GM12891 (cell line): Measurements from ENCODE around the gene TUBB1.

Experiments
- DNase-seq: peaks from one replicate; pipeline ENCODE4 v3.0.0; 2011; ENCODE audit warnings: low spot score; ENCODE audit not compliant: insufficient read length
- FAIRE-seq: peaks from 2 replicates; lab custom pipeline; 2011; peaks lifted over from hg19 to GRCh38; lab: Jason Lieb, UNC
- PAX5 ChIP-seq: IDR thresholded peaks from 2 replicates; pipeline ENCODE4 v1.6.1; 2011; ENCODE audit warnings: low read length, moderate library complexity, mild to moderate bottlenecking; ENCODE audit not compliant: insufficient read depth, severe bottlenecking
- POLR2A ChIP-seq: IDR thresholded peaks from 2 replicates; pipeline ENCODE4 v1.6.1; 2011; ENCODE audit warnings: low read depth, low read length, control low read depth
- POLR2AphosphoS5 ChIP-seq: IDR thresholded peaks from 2 replicates; pipeline ENCODE4 v1.6.1; 2011; ENCODE audit warnings: low read depth, low read length, control low read depth
- POU2F2 ChIP-seq: IDR thresholded peaks from 2 replicates; pipeline ENCODE4 v1.6.1; 2011; ENCODE audit warnings: low read depth, mild to moderate bottlenecking, control low read depth, low read length, moderate library complexity
- SPI1 ChIP-seq: IDR thresholded peaks from 2 replicates; pipeline ENCODE4 v1.6.1; 2011; ENCODE audit warnings: low read depth, low read length, control low read depth
- TAF1 ChIP-seq: IDR thresholded peaks from 2 replicates; pipeline ENCODE4 v1.6.1; 2011; ENCODE audit warnings: low read depth, low read length, control low read depth

TUBB1 gene

DNA sequence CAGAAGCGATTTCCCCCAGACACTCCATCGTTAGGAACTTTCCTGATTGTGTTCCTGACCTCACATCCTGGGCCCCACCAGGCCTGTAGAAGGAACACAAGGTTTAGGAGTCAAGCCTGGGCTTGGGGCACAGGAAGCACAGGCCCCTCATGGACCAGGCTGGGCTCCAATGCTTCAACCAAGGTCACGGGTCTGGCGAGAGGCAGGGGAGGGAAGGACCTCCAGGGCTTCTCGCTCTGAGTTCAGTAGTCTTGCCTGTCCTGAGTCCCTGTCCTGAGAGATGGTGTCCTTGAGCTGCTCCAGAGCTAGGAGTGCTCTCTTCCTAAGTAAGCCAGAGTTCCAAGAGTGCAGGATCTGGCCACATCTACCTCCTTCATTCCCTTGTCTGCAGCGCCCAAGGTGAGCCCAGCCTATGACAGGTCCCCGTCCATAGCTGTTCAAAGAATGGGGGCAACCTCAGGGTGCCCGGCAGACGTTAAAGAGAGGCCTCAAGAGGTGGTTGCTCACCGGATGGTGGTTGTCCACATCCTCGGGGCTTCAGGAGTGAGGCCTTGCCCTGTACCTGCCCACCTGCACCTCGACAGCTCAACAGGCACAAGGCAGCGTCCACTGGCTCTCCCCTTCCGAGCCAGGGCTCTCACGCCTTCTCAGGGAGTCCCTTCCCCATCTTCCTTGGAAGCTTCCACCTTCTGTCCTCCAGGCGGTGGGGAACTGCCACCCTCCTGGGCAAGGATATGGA, 1.6 kb upstream of the TUBB1 start:
- TF ChIP-seq SPI1: no peak
- TF ChIP-seq POU2F2: no peak
- no peak for TF ChIP-seq PAX5
- TF ChIP-seq TAF1: no peak
- TF ChIP-seq POLR2A: no peak
- TF ChIP-seq POLR2AphosphoS5: no peak
- no peak for FAIRE-seq
- no peak for DNase-seq

DNA sequence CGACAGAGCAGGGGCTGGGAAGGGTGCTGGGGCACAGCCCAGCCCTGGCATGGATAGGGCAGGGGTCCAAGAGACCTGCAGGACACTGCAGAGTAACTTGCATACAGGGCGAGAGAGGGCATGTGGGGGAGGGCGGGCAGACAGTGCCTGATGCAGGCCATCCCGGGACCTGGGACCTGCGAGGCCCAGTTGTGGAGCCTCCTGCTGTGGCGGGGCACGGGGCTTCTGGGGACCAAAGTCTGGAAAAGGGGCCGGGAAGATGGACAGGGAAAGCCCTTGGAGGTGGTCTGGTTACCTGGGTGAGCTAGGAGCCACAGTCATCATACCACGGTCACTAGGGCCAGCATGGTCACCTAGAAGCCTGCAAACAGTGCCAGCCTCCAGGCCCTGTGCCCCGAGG, 412 bp upstream of the TUBB1 start:
- no peak for TF ChIP-seq POLR2A
- no peak for TF ChIP-seq TAF1
- no peak for TF ChIP-seq SPI1
- TF ChIP-seq POLR2AphosphoS5: no peak
- no peak for TF ChIP-seq PAX5
- no peak for TF ChIP-seq POU2F2
- FAIRE-seq (no peak), DNase-seq (no peak)

DNA sequence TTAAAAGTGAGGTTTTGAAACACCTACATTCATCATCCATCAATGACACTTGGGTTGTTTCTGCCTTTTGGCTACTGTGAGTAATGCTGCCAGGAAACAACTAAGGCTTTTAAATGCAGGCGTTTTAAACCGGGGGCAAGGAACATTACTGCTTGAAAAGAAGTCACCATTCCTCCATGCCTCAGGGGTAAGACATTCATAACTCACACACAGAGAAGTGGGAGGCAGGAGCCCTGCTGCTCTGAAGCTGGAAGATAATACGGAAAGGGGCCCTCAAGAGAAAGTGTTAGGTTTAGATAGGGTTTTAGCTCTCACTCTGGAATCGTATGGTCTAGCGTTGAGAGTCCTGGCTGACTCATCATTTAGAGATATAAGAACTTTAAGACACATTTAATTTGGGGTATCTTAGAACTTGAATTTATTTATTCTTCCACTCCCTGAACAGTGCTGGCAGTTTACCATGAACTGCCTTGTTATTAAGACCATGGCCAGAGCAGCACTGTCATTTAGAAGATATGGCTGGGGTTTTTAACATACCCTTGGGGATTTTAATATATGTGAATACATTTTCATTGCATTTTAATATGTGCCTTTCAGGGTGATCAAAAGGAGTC, 1.8 kb downstream of the TUBB1 start:
- DNase-seq (no peak), FAIRE-seq (no peak)
- TF ChIP-seq POLR2AphosphoS5 (no peak), SPI1 (no peak)

DNA sequence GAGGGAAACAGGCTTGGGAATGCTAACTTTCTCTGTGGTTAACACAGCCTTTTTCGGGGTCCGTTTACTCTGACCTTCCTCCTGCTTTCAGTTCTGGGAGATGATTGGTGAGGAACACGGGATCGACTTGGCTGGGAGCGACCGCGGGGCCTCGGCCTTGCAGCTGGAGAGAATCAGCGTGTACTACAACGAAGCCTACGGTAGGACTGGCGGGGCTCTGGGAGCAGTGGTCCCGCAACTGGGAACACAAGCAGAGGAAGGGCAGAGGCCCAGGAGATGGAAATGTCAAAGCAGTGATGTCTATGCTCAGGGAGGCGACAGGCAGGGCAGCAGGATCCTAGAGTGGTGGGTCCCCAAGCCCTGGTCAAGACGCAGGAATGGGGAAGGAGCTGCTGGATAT, 3.5 kb downstream of the TUBB1 start:
- TF ChIP-seq POU2F2: no peak
- TF ChIP-seq TAF1: no peak
- TF ChIP-seq SPI1: no peak
- TF ChIP-seq POLR2AphosphoS5: no peak
- TF ChIP-seq PAX5: no peak
- no peak for TF ChIP-seq POLR2A
- FAIRE-seq: no peak
- no peak for DNase-seq

DNA sequence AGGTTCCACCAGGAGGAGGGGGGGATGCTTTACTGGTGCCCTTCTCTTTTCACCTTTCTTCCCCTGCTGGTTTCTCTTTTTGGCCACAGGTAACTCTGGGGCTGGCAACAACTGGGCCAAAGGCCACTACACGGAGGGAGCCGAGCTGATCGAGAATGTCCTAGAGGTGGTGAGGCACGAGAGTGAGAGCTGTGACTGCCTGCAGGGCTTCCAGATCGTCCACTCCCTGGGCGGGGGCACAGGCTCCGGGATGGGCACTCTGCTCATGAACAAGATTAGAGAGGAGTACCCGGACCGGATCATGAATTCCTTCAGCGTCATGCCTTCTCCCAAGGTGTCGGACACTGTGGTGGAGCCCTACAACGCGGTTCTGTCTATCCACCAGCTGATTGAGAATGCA, 4.4 kb downstream of the TUBB1 start:
- DNase-seq (no peak), FAIRE-seq (no peak)
- TF ChIP-seq TAF1: no peak
- TF ChIP-seq POU2F2: no peak
- TF ChIP-seq PAX5: no peak
- no peak for TF ChIP-seq POLR2A
- no peak for TF ChIP-seq SPI1
- TF ChIP-seq POLR2AphosphoS5: no peak

DNA sequence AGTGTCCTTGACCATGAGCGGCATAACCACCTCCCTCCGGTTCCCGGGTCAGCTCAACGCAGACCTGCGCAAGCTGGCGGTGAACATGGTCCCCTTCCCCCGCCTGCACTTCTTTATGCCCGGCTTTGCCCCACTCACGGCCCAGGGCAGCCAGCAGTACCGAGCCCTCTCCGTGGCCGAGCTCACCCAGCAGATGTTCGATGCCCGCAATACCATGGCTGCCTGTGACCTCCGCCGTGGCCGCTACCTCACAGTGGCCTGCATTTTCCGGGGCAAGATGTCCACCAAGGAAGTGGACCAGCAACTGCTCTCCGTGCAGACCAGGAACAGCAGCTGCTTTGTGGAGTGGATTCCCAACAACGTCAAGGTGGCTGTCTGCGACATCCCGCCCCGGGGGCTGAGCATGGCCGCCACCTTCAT, 4.9 kb downstream of the TUBB1 start:
- DNase-seq: no peak
- no peak for TF ChIP-seq POU2F2
- no peak for TF ChIP-seq SPI1
- TF ChIP-seq TAF1: no peak
- no peak for TF ChIP-seq PAX5
- TF ChIP-seq POLR2AphosphoS5: no peak; the same call in 1 of the 2 replicates
- TF ChIP-seq POLR2A: no peak
- no peak for FAIRE-seq

DNA sequence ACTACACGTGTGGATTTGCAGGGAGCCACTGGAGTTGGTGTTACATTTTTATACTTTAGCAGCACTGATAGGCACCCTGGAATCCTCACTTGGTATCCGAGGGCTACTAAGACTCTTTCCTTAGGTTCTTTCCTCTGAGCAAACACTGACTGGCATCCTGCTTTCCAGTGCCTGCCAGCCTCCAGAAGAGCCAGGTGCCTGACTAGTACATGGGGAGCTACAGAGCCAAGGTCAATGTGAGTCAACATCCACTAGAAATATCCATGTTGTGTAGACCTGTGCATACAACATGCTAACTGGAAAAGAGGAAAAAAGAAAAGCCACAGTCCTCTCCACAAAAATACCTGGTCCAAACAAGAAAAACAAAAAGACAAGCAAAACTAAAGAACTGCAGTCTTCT, 5.9 kb downstream of the TUBB1 start:
- TF ChIP-seq PAX5 (no peak), POLR2AphosphoS5 (no peak), TAF1 (no peak), POLR2A (no peak), POU2F2 (no peak), SPI1 (no peak)
- DNase-seq (no peak), FAIRE-seq (no peak)

DNA sequence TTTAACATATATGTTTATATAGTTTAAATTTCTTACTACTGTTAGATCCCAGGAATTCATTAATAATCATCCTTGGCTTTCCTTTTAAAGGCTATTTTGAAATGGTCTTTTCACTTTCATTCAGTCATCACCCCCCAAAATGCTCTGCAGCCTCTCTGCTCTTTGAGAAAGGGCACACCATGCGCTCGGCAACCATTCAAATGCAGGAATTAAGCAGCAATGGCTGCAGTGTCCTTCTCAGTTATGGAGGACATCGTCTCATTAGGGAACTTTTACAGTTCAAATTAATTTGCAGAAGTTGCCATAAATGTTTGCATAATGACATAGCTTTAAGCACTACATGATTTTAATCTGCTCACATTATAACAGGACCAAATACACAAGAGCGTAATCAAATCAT, 6.3 kb downstream of the TUBB1 start:
- FAIRE-seq (no peak), DNase-seq (no peak)
- TF ChIP-seq SPI1: no peak
- no peak for TF ChIP-seq POU2F2
- TF ChIP-seq TAF1: no peak
- TF ChIP-seq POLR2A: no peak
- TF ChIP-seq POLR2AphosphoS5: no peak
- TF ChIP-seq PAX5: no peak

DNA sequence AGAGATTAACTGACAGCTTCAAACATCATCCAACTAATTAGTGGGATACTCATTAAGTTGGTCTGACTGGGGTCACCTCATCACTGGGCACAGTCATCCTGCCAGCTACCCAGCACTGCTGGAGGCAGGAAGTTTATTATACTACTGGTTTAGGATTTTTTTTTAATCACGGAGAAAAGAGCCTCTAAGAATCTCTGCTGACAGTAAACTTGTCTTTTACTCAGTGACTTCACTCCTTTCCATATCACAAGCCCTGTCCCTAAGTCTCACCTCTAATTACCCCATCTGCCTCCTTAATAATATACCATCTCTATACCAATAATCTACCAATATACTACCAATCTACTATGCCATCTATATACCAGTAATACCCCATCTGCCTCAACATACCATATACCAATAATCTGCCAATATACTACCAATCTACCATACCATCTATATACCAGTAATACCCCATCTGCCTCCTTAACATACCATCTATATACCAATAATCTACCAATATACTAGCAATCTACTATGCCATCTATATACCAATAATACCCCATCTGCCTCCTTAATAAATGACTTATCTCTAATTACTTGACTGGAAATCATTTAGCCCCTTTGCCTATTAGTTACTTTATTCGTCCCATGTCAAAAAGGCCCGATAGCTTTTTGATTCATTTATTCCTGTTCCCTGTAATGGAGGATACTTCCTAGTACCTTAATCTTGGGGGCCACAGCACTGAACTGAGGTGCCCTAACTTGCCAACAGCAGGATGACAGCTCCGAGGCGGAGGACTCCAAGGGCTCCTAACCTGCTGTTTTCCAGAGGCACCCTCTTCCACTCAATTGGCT, 7.9 kb downstream of the TUBB1 start:
- no peak for DNase-seq
- FAIRE-seq: no peak
- no peak for TF ChIP-seq TAF1
- TF ChIP-seq POLR2A: no peak
- no peak for TF ChIP-seq POU2F2
- no peak for TF ChIP-seq SPI1
